RPMI8226 (cell line): ENCODE results near the gene ZCCHC24.
A peak's percentile ranks its signal among the peaks of the same experiment; 100 is the strongest.

Experiments
- DNase-seq: peaks from one replicate; pipeline ENCODE4 v3.0.0-alpha.2; 2015

ZCCHC24 gene

DNA sequence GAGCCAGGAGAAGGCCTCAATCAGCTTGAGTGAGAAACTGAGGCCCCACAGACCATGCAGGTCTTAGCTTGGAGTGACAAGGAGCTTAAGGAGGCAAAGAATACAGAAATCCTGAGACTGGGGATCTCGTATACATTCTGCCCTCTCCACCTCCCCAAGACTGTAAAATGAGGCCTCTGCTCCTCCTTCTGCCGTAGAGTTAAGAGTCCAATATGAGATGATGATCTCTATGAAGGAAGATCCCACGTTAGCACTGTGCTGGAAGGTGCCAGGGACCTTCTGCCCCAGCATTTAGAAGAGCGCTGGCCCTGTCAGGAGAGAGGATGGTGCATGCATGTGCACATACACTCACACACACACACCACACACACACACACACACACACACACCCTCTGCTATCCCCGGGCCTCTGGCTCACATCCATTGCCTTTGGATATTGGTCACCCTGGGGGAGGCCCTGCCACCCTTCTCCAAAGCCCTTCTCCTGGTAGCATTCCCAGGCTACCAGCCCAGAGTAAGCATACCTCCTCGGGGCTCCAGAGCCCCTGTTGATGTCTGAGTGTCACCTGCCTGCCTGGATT is 15.0 kb downstream of the ZCCHC24 start:
- DNase-seq, result no peak

DNA sequence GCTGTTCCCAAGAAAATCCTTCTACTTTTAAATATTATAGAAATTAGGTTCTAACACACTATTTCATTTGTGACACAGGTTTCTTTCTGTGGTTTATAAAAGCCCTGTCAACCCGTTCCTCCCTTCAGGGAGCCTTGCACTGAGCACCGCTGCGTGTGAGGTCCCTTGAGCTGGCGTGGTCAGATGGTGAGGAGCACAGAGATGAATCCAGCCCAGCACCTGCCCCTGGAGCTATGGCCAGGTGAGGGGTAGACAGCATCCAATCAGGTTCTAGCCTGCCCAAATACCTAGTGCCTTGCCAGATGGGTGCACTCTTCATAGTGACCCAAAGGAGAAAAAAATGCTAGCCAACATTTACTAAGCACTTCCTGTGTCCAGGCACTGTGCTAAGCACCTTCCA is 15.7 kb downstream of the ZCCHC24 start:
- no peak for DNase-seq

DNA sequence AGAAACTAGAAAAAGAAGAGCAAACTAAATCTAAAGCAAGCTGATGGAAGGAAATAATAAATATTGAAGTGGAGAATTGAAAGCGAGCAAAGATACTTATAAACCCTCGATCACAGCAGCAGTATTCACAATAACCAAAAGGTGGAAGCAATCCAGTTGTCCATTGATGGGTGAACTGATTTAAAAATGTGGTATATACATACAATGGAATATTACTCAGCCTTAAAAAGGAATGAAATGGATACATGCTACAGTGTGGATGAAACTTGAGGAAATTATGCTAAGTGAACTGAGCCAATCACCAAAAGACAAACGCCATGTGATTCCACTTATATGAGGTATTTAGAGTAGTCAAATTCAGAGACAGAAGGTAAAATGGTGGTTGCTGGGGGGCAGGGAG is 17.5 kb downstream of the ZCCHC24 start:
- DNase-seq, result no peak

DNA sequence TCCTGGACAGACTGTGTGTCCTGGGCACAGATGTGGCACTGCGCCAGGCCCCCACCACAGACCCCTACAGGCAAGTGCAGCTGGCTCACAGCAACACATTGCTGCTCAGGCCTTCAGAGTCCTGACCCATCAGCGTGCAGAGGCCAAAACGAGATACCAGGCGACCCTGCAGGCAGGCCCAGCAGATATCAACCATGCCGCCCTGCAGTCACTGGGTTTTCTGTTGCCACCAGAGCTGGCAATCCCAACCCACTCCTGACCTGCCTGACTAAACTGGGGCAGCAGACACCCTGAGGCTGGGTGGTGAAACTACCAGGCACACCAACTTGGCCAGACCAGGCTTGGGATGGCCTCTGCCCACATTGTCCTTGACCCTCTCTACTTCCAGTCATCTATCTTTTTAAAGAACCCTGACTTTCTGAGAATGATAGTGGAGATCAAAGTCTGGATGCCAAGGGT is 20.3 kb downstream of the ZCCHC24 start:
- no peak for DNase-seq

DNA sequence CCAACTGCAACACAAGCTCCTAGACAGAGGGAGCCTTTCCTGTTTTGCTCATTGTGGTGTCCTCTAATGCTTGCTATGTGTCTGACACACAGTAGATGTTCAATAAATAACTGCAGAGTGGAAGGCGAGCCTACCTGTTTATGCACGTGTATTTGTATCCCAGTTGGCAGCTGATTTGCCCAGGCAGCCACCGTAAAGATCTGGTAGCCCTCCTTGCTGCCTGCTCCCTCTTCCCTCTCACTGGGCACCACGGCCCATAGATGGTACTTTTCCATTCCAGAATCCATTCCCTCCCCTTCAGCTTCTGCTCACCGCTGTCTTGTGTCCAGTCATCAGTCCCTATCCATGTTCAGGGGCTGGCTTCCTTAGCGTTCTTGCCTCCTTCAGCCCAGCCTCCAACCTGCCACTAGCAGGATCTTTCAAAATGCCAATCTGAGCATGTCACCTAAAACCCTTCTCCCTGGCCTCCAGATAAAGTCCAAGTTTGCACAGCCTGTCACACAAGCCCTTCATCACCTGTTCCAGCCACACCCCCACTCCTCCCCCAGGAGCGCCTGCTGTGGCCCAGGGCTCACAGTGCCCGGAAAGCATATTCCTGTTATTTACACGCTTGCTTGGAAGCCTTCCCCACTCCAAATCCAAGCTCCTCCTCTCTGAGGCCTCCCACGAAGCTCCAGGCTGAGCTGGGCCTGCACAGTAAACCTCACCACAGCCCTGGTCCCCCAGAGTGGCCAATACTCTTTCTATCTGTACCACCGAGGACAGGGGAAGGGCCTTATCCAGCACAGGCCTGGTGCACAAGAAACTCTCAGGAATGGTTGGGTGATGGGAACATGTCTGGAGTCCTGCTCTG is 21.0 kb downstream of the ZCCHC24 start:
- no peak for DNase-seq

DNA sequence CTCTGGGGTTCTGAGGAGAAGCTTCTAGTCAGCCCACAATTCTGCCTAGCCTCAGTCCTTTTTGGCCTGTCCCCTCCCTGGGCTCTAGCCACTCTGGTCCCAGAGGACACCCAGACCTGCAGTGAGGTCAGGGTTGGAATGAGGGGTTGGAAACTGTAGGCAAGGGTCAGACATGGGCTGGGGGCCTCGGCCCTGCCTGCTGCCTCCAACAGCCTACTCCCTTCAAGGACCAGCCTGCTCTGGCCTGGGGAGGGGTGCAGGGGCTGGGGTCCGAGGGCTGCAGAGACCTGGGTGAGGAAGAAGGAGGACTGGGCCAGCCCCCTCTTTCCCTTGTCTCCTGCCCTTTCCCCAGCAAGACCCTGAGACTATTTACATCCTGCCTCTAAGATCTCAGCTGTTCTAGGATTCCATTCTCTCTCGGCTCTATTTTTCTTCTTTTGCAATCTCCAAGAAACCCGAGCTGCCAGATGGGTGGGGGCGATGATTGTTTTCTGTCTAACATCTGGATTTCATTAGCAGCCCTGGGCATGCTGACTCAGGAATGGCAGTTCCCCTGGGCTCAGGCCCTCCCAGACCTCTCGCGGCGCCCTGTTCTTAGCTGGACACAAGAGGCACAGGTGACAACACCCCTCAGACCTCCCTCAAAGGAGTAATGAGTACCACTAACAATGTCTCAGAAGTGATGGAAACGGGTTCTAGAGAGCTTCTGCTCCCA is 23.1 kb downstream of the ZCCHC24 start:
- no peak for DNase-seq

DNA sequence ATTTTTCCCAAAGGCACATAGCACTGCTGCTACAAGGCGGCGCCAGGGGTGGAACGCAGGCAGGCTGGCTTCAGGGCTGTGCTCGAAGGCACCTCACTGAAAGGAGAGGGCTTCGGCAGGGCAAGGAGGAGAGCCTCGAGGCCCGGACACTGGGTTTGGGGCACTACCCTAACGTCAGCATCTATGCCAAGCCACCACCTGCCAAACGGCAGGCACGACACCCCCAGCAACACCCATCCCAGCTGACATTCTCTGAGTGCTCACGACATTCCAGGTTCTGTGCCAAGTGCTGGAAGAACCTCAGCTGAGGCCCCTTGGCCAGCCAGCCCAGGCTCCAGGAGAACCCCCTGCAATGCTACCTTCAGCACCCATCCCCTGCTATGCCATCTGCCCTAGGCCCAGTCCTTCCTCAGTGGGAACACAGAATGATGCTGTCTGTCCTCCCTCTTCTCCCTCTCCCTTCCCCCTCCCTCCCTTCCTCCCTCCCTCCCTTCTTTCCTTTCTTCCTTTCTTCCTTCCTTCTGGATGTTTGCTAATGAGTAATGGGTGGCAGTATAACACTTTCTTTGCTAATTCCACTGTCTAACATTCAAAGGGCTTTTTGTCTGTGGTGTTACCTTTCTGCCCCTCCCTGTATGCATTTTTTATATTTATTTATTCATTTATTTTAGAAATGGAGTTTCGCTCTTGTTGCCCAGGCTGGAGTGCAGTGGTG is 24.3 kb downstream of the ZCCHC24 start:
- no peak for DNase-seq

DNA sequence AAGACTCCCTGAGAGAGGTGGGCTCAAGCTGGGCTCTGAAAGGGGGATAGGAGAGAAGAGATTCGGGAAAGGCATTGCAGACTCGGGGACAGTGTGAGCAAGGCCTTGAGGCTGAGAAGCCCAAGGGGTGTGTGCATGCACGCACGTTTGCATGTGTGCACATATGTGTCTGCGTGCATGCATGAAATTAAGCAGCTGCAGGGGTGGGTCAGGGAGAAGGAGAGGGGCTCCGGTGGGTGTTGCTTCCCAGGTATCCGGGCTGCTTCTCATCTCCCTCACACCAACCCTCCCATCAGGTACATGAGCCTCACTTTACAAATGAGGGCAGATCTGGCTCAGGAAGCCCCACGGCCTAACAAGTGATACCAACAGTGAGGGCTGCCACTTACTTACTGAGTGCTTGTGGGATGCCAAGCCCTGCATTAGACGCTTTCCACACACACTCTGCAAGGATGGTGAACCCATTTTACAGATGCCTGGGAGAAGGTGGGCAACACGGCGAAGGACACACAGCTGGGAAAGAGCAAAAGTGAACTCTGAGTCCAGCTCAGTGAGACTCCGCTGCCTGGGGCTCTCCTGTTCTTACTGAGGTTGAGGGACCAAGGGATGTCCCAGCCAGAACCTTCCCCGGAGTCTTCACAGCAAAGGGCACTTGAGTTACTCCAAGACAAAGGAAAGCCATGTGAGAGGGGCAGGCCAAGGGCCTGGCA is 26.4 kb downstream of the ZCCHC24 start:
- DNase-seq, result no peak

DNA sequence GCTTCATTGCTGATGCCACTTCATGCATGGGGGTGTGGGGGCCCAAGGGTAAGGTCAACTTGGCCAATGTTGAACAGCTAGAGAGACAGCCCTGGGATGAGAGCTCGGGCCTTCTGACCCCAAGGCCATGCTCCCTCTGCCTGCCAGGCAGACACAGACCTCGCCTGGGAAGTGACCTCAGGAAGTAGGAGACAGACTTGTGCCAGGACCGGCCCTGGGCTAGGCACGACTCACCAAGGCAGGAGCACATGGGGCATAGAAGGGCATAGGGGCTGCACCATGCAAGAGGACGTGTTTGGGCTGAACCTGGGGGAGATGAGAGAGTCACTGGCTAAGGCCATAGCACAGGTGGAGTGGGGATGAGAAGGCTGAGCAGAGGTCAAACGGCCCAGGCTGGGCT is 27.1 kb downstream of the ZCCHC24 start:
- no peak for DNase-seq

DNA sequence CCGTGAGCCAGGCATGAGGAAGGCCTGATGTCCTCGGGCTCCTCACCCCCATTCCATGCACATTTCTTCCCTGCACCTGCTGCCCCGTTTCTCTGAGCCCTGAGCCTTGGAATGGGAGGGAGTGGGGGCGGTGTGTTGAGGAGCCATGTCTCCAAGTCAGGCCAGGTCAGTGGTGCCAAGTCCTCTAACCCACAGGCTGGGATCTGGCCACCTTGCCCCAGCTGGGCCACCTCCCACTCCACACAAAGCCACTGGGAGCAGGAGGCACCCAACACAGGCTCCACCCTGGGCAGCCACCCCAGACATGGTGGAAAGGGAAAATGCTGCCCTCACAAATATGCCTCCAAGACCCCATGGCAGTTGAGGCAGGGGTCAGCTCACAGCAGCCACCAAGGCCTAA is 27.7 kb downstream of the ZCCHC24 start:
- DNase-seq, result no peak

DNA sequence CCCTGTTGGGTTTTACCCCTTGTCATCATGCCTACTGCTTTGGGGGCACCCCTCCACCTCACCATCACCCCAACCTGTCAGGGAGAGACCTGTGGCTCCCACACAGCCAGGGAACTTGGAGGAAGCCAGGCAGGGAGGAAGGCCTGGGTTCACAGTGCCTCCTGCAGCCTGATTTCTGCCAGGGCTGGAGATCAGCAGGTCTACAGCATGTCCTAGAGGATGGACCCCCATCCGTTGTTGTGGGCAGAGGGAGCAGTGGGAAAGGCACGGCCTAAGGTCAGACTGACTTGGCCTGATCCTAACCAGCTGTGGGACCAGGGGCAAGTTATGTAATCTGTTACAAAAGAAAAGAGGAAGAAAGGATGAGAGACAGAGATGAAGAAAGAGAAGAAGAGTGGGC is 28.2 kb downstream of the ZCCHC24 start:
- DNase-seq, result no peak

DNA sequence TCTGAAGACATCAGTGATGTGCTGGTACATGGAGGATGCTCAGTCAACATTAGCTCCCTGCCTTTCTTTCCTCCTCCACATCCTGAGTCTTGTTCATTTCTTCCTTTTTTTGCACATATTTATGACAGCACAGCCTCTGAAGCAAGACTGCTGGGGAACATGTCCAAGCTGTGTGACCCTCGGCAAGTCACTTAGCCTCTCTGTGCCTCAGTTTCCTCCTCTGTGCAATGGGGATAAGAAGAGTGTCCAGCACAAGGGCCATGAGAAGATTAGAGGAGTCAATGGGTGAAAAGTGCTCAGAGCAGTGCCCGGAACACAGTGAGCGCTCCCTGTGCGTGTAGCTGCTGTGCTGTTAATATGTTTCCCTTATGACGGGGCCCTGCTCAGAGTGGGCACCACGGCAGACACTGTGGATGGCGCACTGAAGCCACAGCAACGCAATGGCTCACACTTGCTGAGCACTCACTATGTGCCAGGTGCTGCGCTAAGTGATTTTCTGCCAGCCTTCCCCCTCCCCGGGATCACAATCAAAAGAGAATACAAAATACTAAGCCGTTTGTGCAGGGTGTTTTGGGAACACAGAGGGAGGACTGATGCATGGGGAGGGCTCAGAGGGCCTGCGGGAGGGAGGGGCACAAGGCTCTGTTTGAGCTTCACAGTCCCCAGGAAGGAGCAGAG is 28.7 kb downstream of the ZCCHC24 start:
- DNase-seq, result no peak

DNA sequence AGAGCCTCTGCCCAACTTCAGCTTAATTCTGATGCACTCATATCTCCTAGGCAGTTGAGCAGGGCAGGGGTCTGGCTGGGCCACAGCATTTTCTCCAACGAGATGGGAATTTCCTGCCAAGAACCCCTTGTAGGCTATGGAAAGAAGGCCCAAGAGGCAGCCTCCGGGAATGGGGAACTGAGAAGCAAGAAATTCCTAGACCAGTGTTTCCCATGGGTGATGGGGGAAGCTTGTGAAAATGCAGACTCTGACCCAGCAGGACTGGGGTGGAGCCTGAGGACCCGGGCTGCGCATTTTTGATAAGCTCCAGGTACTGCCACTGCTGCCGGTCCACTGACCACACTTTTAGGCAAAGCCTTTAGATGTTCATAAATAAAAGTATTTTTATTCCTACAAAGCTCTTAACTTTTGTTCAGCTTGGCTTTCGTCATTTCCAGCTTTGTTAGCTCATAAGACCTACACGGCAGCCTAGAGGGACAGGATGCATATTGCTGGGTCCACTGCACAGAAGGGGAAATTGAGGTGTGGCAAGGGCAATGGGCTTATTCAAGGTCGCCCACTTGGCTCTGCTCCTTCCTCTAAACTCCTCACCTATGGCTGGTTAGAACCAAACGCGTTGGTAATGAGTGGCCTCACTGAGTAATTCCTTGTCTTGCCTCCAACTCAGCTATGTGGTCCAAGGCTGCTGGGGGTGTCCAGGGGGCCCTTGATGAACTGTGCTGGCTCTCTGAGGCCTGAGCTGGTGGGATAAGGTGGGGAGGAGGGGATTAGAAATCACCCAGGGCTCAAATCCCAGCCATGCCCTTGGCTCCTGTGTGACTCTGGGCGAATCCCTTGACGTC is 29.5 kb downstream of the ZCCHC24 start:
- DNase-seq, result no peak

DNA sequence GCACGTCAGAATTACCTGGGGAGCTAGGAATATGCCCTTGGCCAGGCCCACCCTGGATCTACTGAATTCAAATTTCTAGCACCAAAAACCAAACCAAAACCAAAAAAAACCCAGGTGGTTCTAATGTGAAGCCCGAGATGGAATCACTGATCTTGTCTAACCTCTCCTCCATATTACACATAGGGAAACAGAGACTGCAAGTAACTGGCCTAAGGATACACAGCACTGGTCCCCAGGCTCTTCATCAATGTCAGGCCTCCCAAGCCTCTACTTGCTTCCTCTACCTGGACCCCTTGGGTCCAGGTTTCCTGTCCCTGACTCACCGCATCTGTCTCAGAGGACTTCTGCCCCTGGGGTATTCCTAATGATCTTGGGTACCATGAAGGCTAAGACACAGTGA is 30.7 kb downstream of the ZCCHC24 start:
- DNase-seq, result no peak

DNA sequence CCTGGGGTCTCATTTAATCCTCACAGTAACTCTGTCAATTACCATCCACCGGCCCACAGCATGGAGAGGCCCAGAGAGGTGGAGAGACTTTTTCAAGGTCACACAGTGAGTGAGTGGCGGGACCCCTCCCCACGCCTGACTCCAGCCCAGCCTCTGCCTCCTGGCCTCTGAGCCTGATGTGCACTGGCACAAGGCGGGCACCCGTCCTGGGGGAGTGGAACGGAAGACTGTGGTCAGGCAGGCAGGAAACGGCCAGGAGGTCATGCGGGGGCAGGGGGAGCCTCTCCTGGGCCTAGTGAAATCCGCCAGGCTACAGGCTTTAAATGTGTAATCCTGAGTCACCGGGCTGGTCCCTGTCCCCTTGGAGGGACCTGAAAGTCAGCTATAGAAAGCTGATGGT is 32.2 kb downstream of the ZCCHC24 start:
- DNase-seq, result peak; percentile 56

DNA sequence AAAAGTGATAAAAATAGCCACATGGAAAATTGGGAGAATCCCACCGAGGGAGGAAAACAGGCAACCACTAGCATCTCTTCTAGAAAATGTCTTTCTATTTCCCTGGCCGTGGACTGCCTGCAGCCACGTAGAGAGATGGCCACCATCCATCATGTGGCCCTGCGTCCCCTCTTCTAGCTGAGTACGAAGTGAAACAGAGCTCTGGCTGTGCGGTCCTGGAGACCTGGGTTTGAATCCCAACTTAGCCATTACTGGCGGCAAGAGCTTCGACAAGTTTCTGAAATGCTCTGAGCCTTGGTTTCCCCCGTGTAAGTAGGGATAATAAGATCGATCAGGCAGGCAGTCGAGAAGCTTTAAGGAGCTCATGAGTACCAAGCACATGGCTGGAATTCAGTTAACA is 32.9 kb downstream of the ZCCHC24 start:
- no peak for DNase-seq

DNA sequence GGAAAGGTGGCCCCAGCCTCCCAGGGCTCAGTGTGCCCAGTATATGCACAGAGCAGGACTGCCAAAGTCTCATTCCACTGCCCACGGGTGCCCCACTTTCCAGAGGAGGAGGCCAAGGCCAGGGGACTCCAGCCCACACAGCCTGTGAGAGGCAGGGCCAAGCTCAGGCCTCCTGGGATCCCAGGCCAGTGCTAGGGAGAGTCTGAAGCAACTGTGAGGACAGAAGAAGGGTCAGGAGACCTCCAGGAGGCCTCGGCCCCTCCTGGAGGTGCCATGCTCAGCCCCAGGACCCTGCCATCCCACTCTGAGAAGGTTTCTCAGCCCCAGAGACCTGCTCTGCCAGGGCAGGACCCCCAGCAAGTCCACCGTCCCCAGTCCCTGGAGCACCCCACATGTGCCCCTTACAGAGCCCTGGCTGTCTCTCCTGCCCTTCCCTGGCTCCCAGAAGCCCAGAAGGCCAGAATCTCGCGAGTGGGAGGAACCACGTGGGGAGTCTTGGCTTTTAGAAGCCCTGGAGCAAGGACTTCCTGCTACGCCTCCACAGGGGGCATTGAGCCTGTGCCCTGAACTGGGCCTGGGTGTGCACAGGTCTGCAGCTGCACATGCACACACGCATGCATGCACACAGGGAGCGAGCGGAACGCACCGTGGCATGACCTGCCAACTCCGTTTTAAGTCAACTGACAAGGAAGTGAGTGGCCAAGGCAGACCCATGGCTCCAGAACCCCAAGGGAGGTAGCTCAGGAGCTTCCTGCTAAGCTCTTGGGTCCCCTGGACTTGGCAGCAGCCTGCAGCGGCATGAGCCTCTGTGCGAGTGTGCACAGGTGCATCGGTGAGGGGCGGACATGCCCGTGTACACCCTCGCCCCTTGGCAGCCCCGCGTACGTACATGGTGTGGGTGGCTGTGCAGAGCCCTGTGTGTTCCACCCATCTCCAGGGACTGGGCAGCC is 33.6 kb downstream of the ZCCHC24 start:
- DNase-seq, result no peak

DNA sequence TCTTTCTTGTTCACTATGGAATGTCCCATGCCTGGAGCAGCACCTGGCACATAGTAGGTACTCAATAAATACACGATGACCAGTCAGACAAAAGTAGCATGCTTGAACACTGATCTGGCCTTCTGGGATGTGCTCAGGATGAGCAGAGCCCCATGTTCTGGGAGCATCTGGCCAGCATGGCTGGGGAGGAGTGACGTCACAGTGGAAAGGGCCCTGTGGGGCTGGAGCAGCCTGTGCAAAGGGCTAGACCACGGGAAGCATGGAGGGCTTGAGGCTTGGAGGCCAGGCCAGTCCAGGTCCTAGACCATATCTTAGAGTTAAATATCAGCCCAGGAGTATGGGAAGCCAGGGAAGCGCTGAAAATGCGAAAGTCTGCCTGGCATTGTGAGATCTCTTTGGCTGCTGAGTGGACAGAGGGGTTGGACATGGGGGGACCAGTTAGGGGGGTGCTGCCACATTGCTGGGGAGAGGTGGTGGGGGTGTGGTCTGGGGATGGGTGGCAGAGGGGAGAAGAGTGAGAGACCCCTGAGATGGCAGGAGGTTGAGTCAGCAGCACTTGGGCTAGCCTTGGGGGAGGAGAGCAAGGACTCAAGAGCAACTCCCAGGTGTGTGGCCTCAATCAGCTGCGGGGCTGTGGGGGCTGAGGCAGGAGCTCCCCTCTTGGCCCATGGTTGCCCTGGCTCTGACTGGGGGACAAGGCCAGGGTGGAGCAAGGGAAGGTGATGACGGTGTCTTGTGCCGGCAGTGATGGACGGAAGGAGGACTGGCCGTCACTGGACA is 34.9 kb downstream of the ZCCHC24 start:
- no peak for DNase-seq

DNA sequence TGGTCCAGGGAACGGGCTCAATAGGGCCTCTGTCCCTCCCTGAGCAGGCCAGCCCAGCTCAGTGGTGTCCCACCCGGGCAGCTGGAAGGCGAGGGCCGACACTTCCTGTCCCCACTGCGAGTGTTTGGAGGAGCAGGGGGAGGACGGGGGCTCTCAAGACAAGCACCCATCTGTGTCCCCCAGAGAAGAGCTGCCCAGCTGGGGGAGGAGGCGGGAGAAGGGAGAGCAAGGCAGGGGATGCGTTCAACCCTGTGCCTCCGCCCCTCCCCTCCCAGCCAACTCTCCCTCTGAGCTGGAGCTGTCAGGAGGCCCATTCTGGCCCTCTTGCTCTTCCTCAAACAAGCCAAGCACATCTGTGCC is 35.7 kb downstream of the ZCCHC24 start:
- no peak for DNase-seq
